HFF-Myc (cell line): ENCODE data around the gene KLHL33.

Experiments
- DNase-seq: peaks from one replicate; pipeline ENCODE4 v3.0.0-alpha.2; 2011; ENCODE audit warnings: low read depth; ENCODE audit errors: extremely low read depth
- H3K4me3 ChIP-seq: replicated peaks from 2 replicates; pipeline ENCODE4 v1.5.1; 2011; ENCODE audit warnings: low read depth, mild to moderate bottlenecking, control low read depth, low read length
- TF ChIP-seq, protein P1 (sequence below): IDR thresholded peaks from 2 replicates; pipeline ENCODE4 v1.5.1; 2012; ENCODE audit warnings: mild to moderate bottlenecking, low read depth, low read length, control low read depth; ENCODE audit errors: missing control alignments

Gene KLHL33

DNA sequence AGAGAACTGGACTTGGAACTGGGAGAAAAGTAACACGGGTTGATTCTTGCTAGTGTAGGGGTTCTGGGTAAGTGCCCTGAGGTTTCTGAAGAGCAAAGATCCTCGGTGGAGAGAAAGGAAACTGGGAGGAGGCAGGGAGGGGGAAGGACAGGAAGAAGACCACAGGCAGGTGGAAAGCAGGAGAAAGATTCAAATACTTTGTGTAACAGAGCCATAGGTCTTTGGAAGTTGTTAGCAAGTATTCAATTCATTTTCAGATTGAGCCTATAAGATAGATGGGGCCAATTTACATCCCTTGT, 34.6 kb upstream of the KLHL33 start:
- peak overlapping the region; percentile 84 for H3K4me3 ChIP-seq
- TF ChIP-seq, protein P1, sequence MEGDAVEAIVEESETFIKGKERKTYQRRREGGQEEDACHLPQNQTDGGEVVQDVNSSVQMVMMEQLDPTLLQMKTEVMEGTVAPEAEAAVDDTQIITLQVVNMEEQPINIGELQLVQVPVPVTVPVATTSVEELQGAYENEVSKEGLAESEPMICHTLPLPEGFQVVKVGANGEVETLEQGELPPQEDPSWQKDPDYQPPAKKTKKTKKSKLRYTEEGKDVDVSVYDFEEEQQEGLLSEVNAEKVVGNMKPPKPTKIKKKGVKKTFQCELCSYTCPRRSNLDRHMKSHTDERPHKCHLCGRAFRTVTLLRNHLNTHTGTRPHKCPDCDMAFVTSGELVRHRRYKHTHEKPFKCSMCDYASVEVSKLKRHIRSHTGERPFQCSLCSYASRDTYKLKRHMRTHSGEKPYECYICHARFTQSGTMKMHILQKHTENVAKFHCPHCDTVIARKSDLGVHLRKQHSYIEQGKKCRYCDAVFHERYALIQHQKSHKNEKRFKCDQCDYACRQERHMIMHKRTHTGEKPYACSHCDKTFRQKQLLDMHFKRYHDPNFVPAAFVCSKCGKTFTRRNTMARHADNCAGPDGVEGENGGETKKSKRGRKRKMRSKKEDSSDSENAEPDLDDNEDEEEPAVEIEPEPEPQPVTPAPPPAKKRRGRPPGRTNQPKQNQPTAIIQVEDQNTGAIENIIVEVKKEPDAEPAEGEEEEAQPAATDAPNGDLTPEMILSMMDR: no peak
- DNase-seq: no peak

DNA sequence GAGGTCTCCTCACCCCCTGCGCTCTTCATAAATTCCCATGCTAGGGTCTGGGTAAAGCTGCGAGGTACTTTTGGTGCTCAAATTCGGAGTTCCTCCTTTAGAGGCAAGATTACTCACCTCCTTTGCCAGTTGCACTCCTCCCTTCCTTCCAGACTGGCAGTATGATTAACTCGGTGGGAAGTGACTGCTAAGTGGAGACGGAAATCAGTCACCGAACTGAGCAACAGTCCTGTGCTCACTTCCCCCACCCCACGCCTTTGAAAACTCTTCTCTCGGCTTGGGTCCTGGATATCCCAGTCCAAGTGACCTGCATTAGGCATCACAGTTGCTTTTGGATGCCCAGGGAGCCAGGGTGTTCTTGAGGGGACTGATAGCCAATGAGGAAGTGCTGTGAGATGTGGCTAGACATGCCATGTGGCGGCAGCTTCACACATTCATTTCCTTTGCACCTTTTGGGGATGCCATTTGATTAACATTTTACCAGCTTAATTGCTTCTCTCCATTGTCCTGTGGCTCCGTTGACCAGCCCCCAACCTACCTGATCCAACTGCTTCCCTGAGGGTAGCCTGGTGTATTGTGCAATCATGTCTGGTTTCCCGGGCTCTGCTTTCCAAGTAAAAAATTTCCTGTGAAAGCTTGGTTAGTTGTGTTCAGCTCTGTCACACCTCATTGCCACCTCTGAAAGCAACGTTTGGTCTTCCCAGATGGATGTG, 34.1 kb upstream of the KLHL33 start:
- TF ChIP-seq, protein P1: no peak
- H3K4me3 ChIP-seq: peak overlapping the region; percentile 84
- peak; percentile 31 for DNase-seq

DNA sequence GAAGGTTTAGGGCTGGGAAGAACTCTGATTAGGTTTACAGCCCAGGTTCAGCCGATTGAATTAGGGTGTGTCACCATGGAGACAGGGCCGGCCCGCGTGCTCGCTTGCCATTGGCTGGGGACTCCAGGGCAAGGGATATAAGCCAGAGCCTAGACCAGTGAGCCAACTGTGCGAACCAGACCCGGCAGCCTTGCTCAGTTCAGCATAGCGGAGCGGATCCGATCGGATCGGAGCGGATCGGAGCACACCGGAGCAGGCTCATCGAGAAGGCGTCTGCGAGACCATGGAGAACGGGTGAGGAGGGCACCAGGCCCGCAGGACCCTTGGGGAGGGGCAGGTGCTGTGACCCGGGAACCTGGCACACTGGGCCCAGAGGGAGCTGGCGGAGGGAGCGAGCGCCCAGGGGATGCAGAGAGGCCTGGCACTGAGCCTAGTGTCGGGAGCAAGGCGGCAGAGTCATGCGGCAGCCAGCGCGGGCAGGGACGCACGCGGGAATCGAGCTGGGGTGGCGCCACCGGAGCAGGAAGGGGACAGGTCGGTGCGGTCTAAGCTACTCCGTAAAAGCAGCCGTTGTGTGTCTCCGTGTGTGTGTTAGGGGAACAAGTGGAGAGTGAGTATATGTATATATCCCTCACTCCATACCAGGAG, 33.4 kb upstream of the KLHL33 start, which contains the start of gene PNP:
TSS of gene PNP (plus strand) at position 165 of the 648 bp plus-strand sequence. CDS start at position 284, 119 bp downstream.
- peak; percentile 84 for DNase-seq
- TF ChIP-seq, protein P1: no peak
- H3K4me3 ChIP-seq: peak within 1 kb of the TSS; percentile 84

DNA sequence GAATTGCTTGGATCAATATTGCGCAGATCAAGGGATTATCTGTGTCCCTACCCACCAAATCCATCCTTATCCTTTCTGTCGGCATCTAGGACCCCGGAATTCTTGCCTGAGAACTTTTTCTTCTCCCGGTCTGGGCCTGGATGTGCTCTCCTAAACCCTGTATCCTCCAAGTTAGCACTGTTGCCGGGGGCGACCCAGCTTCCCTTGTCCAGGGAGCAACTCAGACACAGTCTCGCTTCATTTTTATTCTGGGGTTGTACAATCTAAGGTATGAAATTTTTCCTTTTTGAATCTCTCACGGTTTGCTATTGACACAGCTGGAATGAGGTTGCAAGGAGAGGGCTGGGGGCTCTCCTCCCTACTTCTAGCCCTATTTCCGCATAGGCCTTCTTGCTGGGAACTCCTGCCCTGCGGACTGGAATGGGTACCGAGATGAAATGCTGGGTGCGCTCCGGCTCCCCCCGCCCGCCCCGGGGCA, 32.8 kb upstream of the KLHL33 start:
- DNase-seq: no peak
- TF ChIP-seq, protein P1: no peak
- H3K4me3 ChIP-seq: peak overlapping the region; percentile 84

DNA sequence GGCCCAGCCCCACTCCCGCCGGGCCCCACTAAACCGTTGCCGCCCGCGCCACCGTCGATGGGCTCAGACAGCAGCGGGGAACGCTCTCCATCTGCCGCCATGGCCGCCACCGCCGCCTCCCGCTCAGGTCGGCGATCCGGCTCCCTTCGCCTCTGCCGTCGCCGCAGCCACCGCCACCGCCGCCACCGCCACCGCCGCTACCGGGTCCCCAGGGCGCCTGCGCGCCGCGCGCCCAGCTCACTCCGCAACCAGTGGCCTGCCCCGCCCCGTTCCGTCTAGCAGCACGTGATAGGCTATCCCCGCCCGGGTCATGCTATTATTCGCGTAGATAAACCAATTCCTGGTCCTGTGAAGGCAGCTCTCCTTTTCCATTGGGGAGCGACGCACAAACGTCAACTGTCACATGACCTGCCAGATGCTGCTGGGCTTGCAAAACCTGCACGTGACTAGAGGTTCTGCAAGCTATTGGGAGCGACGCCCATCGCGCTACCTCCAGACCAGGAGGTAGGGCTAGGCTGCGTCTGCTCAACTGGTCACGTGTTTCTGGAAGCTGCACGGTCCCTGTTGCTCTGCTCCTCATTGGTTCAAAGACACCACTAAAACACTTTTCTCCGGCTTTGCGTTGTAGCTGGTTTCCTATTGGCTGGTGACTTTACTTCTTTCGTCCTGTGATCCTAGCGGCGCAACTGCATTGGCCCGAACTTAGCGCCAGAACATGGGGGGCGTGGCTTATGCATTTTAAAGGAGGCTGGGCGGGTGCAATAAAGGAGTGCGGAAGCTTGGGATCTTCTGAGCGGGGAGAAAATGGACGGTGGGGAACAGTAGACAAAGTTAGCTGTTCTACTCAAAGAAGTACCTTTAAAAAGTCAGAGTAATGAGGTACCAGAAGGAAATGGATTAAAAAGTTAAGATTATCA, 25.5 kb upstream of the KLHL33 start, which contains the start of gene PIP4P1:
TSS of gene PIP4P1 (minus strand) at position 210 of the 917 bp plus-strand sequence. CDS start at position 101, 109 bp downstream.
- peak; percentile 100 for DNase-seq
- TF ChIP-seq, protein P1: no peak
- H3K4me3 ChIP-seq: peak within 1 kb of the TSS; percentile 83

DNA sequence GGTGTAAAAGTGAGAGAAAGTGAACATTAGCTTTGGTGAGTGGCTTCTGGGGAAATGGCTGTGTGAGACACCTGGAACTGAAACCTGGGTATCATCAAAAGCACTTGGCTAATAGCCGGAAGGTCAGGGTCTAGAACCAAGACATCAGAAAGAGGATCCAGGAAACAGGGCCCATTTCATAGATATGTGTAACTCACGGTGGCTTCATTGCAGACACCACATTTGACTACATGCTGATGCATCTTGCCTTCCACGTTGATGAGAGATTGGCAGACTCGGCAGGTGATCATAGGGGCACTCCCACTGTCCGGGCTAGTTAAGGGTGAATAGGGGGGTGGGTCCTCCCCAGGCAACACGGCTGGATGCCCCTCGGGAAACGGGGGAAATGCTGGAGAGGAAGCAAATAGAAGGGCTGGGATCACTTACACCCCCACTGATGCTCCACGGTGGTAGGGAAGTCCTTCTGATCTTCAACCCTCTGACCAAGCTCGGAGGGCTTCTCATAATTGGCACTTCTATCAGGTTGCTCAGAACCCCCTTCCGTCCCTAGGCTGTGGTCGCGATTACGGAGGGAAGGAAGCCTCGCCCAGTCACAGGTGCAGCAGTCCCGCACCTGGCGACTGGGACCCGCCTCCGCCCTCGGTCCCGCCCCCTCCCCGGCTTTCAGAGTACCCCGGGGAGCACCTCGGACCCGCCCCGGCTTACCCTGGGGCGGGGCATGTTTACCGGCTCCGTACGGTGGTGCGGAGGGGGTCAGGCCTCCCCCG, 24.7 kb upstream of the KLHL33 start:
- TF ChIP-seq, protein P1: no peak
- H3K4me3 ChIP-seq: peak overlapping the region; percentile 83
- no peak for DNase-seq
